ENCODE data around the gene HOXB1. TPM values are rescaled to one million over a fixed set of nuclear protein-coding genes. Genes with fewer than 3 reads are reported as not detected.

HOXB1 gene
- total and polyA plus RNA-seq, 2 of the 13 experiments (the other 11 are each of a cell fraction or from before 2014, with no cell fraction given), result not detected

DNA sequence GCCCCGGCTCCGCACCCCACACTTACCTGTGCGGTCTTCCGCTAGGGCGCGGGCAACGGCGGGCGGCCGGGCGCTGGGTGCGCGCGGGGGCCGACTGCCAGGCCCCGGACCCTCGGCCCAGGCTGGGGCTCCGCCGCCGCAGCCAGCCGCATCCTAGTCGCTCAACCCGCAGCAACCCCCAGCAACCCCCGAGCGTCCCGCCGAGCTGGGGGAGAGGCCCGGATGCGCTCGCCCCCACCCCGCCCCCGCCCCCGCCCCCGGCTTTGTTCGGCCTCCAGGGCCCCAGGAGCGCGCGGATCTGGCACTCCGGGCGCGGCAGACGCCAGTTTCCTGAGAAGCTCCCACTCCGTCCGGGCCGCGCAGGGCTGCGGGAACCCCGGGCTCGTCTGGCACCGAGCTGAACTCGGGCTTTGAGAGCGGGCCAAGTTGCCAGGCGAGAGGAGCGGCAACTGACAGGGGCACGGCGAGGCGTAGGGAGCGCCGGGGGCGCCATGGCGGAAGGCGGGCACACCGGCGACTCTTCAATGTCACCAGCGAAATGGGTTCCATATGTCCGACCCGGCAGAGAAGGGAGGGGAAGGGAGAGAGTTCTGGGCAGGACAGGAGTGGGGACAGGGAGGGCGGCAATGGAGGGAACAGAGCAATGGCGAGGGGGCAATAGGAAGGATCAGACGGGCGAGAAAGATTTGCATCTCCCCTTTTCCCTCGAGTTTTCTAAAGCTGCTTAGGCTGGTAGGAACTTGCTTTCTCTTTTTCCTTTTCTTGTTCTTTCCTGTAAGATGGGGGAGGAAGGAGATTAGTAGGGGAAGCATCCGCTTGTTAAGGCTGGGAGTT lies 33.6 kb upstream of the HOXB1 start (continued):
- TF ChIP-seq ZNF646 (CRISPR knock-in tag; IDR thresholded peaks at IDR 0.05) (no peak), LRRFIP1 (CRISPR knock-in tag; conservative IDR thresholded peaks at IDR 0.05) (no peak)
